Epithelial cell of umbilical artery (primary cell): Measurements from ENCODE around the gene CCDC183. TPM values are rescaled to one million over a fixed set of nuclear protein-coding genes. Genes with fewer than 3 reads are reported as not detected.

Experiments used
- total RNA-seq: library from RNA; depleted of rRNA; stranded (reverse); fragments of >200 nt; gene quantifications from 2 replicates; pipeline ENCODE4 v1.2.3, GENCODE V29; 2014

Gene CCDC183
- total RNA-seq, result under 0.01 and 0.46 TPM in 2 replicates

DNA sequence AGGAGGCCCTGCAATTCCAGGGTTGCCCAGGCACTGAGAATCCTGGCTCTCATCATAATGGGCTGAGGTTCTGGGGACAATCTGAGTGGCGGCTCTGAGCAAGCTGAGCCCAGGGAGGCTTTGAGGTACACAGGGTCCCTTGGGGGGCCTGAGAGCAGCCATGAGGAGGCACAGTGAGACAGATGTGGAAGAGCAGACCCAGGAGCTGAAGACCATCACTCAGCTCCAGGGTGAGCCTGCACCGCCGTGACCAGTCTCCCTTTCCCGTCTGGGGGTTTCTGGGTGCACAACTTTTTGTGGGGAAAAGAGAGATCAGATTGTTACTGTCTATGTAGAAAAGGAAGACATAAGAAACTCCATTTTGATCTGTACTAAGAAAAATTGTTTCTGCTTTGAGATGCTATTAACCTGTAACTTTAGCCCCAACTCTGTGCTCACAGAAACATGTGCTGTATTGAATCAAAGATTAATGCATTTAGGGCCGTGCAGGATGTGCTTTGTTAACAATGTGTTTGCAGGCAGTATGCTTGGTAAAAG is at the start of gene CCDC183:
TSS of gene CCDC183 (plus strand) at position 101 of the 537 bp plus-strand sequence. CDS start at position 161, 60 bp downstream.

GRCh38 chr9:136748201-136748600 is 47.9 kb upstream of the CCDC183 start, which contains the start of gene LCN6:
Gene LCN6, minus strand, starts transcription at chr9:136748525. Its CDS starts 42 bp downstream, at chr9:136748483.

DNA sequence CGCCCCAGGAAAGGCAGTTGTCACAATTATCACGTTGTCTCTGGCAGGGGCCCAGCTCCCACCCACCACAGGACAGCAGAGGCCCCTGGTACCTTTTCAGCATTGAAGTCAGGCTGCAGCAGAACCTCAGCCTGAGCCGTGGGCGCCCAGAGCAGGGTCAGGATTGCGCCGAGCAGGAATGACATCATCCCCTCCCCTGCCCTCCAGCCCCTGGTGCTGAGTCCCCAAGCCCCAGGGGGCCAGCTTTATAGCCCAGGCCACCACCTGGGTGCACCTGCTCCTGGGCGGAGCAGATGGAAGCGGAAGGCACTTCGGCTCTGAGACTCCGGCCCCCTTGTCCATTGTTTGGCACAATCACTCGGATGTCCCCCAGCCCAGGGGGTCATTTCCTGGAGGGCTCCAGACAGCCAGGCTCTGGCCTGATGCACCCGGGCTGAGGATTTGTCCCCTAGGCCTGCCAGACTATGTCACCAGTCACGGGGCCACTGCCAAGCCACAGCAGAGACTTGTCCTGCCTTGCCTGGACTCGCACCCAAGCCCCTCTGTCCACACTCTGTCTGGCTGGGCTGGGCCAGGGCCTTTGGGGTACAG is 31.7 kb upstream of the CCDC183 start, which contains the start of gene LCN15:
TSS of gene LCN15 (minus strand) at position 218 of the 591 bp plus-strand sequence. CDS start at position 188, 30 bp downstream.

GRCh38 chr9:136790640-136791515 is 5.3 kb upstream of the CCDC183 start, which contains the start of gene TMEM141:
Gene TMEM141, plus strand, starts transcription at chr9:136791344. Its CDS starts 27 bp downstream, at chr9:136791371.

GRCh38 chr9:136807281-136808074 is 11.3 kb downstream of the CCDC183 start, which contains the start of gene RABL6:
Gene RABL6, plus strand, starts transcription at chr9:136807948. Its CDS starts 249 bp downstream, at chr9:136808197.

DNA sequence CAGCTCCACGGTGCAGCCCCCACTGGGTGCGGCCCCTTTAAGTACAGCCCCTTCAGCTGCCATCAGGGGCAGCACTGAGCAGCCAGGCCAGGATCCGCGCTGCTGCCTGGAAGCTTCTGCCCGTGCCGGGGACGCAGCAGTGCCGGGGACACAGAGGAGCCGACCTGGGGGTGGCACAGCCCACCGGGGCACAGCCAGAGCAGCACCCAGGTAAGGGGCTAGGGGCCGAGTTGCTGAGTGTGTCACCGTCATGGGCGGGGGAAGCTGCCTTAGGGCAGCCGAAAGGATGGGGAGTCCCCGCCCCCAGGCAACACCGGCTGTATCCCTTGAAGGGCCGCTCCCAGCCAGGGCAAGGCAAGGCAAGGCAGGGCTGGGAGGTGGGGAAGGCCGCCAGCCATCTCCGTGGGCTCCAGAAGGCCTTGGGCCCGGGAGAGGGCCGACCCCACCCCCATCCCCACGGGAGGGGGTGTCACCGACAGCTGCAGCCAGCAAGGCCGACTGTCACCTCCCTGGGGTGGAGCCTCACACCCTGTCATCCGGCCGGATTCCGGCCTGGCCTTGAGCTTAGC is 46.3 kb downstream of the CCDC183 start, which contains the start of gene AJM1:
TSS of gene AJM1 (plus strand) at position 99 of the 569 bp plus-strand sequence. CDS start 1,937 bp downstream, outside the sequence.

DNA sequence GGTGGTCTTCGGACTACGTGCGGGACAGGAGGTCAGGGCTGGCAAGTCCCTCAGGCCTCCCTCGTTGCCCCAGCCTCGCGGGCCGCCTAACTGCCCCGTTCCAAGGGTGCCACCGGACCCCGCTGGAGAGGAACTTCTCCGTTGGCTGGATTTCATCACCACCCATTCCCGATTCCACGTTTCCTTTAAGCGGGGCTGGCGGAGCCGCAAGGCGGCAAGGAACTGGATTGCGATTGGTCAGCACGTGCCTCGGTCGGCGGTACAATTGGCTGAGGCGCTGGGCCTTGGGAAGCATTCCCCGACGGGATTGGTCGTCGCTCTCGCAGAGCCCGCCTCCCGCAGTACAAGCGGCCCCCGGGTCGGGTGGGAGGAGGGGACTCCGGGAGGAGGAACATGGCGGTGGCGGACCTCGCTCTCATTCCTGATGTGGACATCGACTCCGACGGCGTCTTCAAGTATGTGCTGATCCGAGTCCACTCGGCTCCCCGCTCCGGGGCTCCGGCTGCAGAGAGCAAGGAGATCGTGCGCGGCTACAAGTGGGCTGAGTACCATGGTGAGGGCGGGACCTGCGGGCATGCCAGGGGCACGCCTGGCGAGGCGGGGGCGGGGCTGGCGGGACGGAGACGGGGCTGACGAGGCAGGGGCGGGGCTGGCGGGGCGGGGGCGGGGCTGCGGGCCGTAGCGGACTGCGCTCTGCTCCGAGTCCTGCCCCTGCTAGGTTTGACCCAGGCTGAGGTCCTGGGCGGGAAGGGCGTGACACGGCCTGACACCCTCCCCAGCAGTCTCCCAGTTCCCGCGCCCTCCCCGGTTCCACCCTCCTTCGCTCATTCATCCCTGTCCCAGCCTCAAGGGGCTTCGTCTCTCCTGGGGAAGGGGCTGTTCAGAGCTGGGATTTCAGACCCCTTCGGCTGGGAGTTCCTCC is 53.2 kb downstream of the CCDC183 start, which contains the start of gene PHPT1:
TSS of gene PHPT1 (plus strand) at position 372 of the 922 bp plus-strand sequence. CDS start at position 394, 22 bp downstream.

GRCh38 chr9:136851941-136852663 is 56.0 kb downstream of the CCDC183 start, which contains the start of gene MAMDC4:
Gene MAMDC4, plus strand, starts transcription at chr9:136852346. Its CDS starts 71 bp downstream, at chr9:136852417.

Other genes with a start within 250 kb of the CCDC183 start
- gene EGFL7, start 133.4 kb upstream of the CCDC183 start, total RNA-seq, result 532 and 626 TPM in 2 replicates
- 33.3 and 37.7 TPM in 2 replicates for gene AGPAT2, start 108.9 kb upstream of the CCDC183 start, total RNA-seq
- 171 and 201 TPM in 2 replicates for gene DIPK1B, start 83.8 kb upstream of the CCDC183 start, total RNA-seq
- not detected in 2 replicates for gene LCN10, start 53.4 kb upstream of the CCDC183 start, total RNA-seq
- gene LCN6, start 47.8 kb upstream of the CCDC183 start, total RNA-seq, result not detected in 2 replicates
- gene LCN8, start 38.1 kb upstream of the CCDC183 start, total RNA-seq, result not detected in 2 replicates
- not detected in 2 replicates for gene LCN15, start 31.8 kb upstream of the CCDC183 start, total RNA-seq
- 105 and 109 TPM in 2 replicates for gene TMEM141, start 5.0 kb upstream of the CCDC183 start, total RNA-seq
- 57.9 and 64.6 TPM in 2 replicates for gene RABL6, start 11.6 kb downstream of the CCDC183 start, total RNA-seq
- 0.61 and 0.65 TPM in 2 replicates for gene AJM1, start 46.1 kb downstream of the CCDC183 start, total RNA-seq
- gene PHPT1, start 53.1 kb downstream of the CCDC183 start, total RNA-seq, result 91.8 and 130 TPM in 2 replicates
- gene MAMDC4, start 56.0 kb downstream of the CCDC183 start, total RNA-seq, result 0.32 and 1.5 TPM in 2 replicates
- 352 and 430 TPM in 2 replicates for gene EDF1, start 70.0 kb downstream of the CCDC183 start, total RNA-seq
- 11.1 and 11.4 TPM in 2 replicates for gene TRAF2, start 90.2 kb downstream of the CCDC183 start, total RNA-seq
- 124 and 151 TPM in 2 replicates for gene FBXW5, start 148.4 kb downstream of the CCDC183 start, total RNA-seq
- gene C8G, start 148.9 kb downstream of the CCDC183 start, total RNA-seq, result not detected in 2 replicates
- not detected in 2 replicates for gene LCN12, start 155.9 kb downstream of the CCDC183 start, total RNA-seq
- 0.65 TPM in 1 of 2 replicates, not detected in the other for gene PTGDS, start 181.2 kb downstream of the CCDC183 start, total RNA-seq
- not detected in 2 replicates for gene LCNL1, start 186.7 kb downstream of the CCDC183 start, total RNA-seq
- 18.8 and 26.0 TPM in 2 replicates for gene PAXX, start 196.1 kb downstream of the CCDC183 start, total RNA-seq
- 0.32 TPM in 1 of 2 replicates, not detected in the other for gene CLIC3, start 200.2 kb downstream of the CCDC183 start, total RNA-seq
- 4.0 and 8.4 TPM in 2 replicates for gene ABCA2, start 231.9 kb downstream of the CCDC183 start, total RNA-seq
- not detected in 2 replicates for gene FUT7, start 235.8 kb downstream of the CCDC183 start, total RNA-seq
- gene NPDC1, start 249.8 kb downstream of the CCDC183 start, total RNA-seq, result 28.3 and 29.2 TPM in 2 replicates